Measurements from ENCODE around the gene MAGED4. TPM values are rescaled to one million over a fixed set of nuclear protein-coding genes. Genes with fewer than 3 reads are reported as not detected.
"Not testable (repeated sequence)": the region's sequence is repeated elsewhere in the genome, so short reads cannot be mapped to it uniquely, and the experiment has no call there.

MAGED4 gene
- total RNA-seq (under 1 TPM in 1 of 5 experiments, not detected in 4; 0.24 TPM), polyA plus RNA-seq (under 1 TPM in 1 of 2 donors, not detected in 1; 0.52 TPM), total RNA-seq (not detected)

GRCh38 chrX:52184440-52185077 lies at the start of gene MAGED4:
Gene MAGED4, plus strand, starts transcription at chrX:52184888. Its CDS starts 1,035 bp downstream, at chrX:52185923.
- H3K9me3 ChIP-seq (ENCODE audit: control insufficient read depth in 2 of 3, low read length in 3 of 3); H3K27me3 ChIP-seq (ENCODE audit: control insufficient read depth in 2 of 2, insufficient read depth in 2 of 2, low read length in 2 of 2); H3K4me1 ChIP-seq (ENCODE audit: control insufficient read depth in 2 of 2, insufficient read depth in 2 of 2, low read length in 2 of 2); H3K27me3 Mint-ChIP-seq; ATAC-seq; H3K36me3 Mint-ChIP-seq; H3K27ac Mint-ChIP-seq; CTCF ChIA-PET; H3K4me3 Mint-ChIP-seq; intact Hi-C loops (cut with micrococcal nuclease); H3K36me3 ChIP-seq (ENCODE audit: control insufficient read depth in 2 of 3, insufficient read depth in 3 of 3, low read length in 3 of 3); POLR2A ChIA-PET; H3K4me1 Mint-ChIP-seq; DNase-seq; H3K9me3 Mint-ChIP-seq; H3K4me3 ChIP-seq (ENCODE audit: low read length); H3K27ac ChIP-seq (ENCODE audit: low read depth, low read length): not testable (repeated sequence)

- Mint-ChIP-seq H3K4me1 (no peaks in the 10 kb centered on the region), H3K36me3 (no peaks in the 10 kb centered on the region), H3K27me3 (no peaks in the 10 kb centered on the region), H3K9me3 (no peaks in the 10 kb centered on the region), H3K27ac (no peak overlapping the region), H3K4me3 (no peak overlapping the region)
- H3K27ac ChIP-seq (ENCODE audit: low read depth, low read length) = no peak overlapping the region
- no peaks in the 10 kb centered on the region for H3K9me3 ChIP-seq (ENCODE audit: control insufficient read depth in 2 of 3, low read length in 3 of 3)
- no peaks in the 10 kb centered on the region for H3K4me1 ChIP-seq (ENCODE audit: control insufficient read depth in 2 of 2, insufficient read depth in 2 of 2, low read length in 2 of 2)
- H3K4me3 ChIP-seq (ENCODE audit: low read length) = no peak overlapping the region
- no peaks in the 10 kb centered on the region for H3K27me3 ChIP-seq (ENCODE audit: control insufficient read depth in 2 of 2, insufficient read depth in 2 of 2, low read length in 2 of 2)
- H3K36me3 ChIP-seq (ENCODE audit: control insufficient read depth in 2 of 3, insufficient read depth in 3 of 3, low read length in 3 of 3) = no peaks in the 10 kb centered on the region
- no peak for ATAC-seq
- DNase-seq = no peak
- ChIA-PET POLR2A (no interaction called here), CTCF (no interaction called here)
- intact Hi-C loops (cut with micrococcal nuclease) = no loop called here
Observed at GRCh38 chrX:52138830-52139544, 45.7 kb upstream of the MAGED4 start.

- intact Hi-C loops (cut with micrococcal nuclease) = no loop called here
- Histone ChIP-seq H3K27ac (ENCODE audit: low read depth, low read length) (no peak overlapping the region), H3K27me3 (ENCODE audit: control insufficient read depth in 2 of 2, insufficient read depth in 2 of 2, low read length in 2 of 2) (no peaks in the 10 kb centered on the region), H3K36me3 (ENCODE audit: control insufficient read depth in 2 of 3, insufficient read depth in 3 of 3, low read length in 3 of 3) (no peaks in the 10 kb centered on the region), H3K4me1 (ENCODE audit: control insufficient read depth in 2 of 2, insufficient read depth in 2 of 2, low read length in 2 of 2) (no peaks in the 10 kb centered on the region), H3K9me3 (ENCODE audit: control insufficient read depth in 2 of 3, low read length in 3 of 3) (no peaks in the 10 kb centered on the region), H3K4me3 (ENCODE audit: low read length) (no peak overlapping the region)
- CTCF ChIA-PET = no interaction called here
- ATAC-seq (no peak), DNase-seq (no peak)
- Mint-ChIP-seq H3K4me1 (no peaks in the 10 kb centered on the region), H3K27ac (no peak overlapping the region), H3K9me3 (no peaks in the 10 kb centered on the region), H3K27me3 (no peaks in the 10 kb centered on the region), H3K36me3 (no peaks in the 10 kb centered on the region), H3K4me3 (no peak overlapping the region)
- POLR2A ChIA-PET = no interaction called here
Observed at GRCh38 chrX:52139545-52139895, 45.2 kb upstream of the MAGED4 start.

GRCh38 chrX:52140020-52140419 lies 44.7 kb upstream of the MAGED4 start:
- no peaks in the 10 kb centered on the region for H3K36me3 Mint-ChIP-seq
- H3K27me3 Mint-ChIP-seq = no peaks in the 10 kb centered on the region
- no peaks in the 10 kb centered on the region for H3K4me1 Mint-ChIP-seq
- H3K27ac Mint-ChIP-seq = no peak overlapping the region
- no peak overlapping the region for H3K4me3 ChIP-seq (ENCODE audit: low read length)
- H3K4me3 Mint-ChIP-seq = no peak overlapping the region
- CTCF ChIA-PET = interaction anchor here (0.6 kb wide), 1 partner anchor 28 kb away, joined by 3 read pairs; no protein-coding TSS in a partner anchor
- H3K27ac ChIP-seq (ENCODE audit: low read depth, low read length) = no peak overlapping the region
- H3K36me3 ChIP-seq (ENCODE audit: control insufficient read depth in 2 of 3, insufficient read depth in 3 of 3, low read length in 3 of 3) = no peaks in the 10 kb centered on the region
- DNase-seq = no peak
- intact Hi-C loops (cut with micrococcal nuclease) = no loop called here
- no peaks in the 10 kb centered on the region for H3K27me3 ChIP-seq (ENCODE audit: control insufficient read depth in 2 of 2, insufficient read depth in 2 of 2, low read length in 2 of 2)
- no peaks in the 10 kb centered on the region for H3K9me3 ChIP-seq (ENCODE audit: control insufficient read depth in 2 of 3, low read length in 3 of 3)
- POLR2A ChIA-PET = no interaction called here
- ATAC-seq = no peak
- H3K4me1 ChIP-seq (ENCODE audit: control insufficient read depth in 2 of 2, insufficient read depth in 2 of 2, low read length in 2 of 2) = no peaks in the 10 kb centered on the region
- H3K9me3 Mint-ChIP-seq = no peaks in the 10 kb centered on the region

- H3K27me3 Mint-ChIP-seq = peaks cover 0 to 11% (median 0%) of the 10 kb centered on the region in 5 donors
- CTCF ChIA-PET = not testable (repeated sequence)
Observed at GRCh38 chrX:52150667-52151066, 34.0 kb upstream of the MAGED4 start.

GRCh38 chrX:52160140-52160539 lies 24.5 kb upstream of the MAGED4 start:
- Mint-ChIP-seq H3K4me1 (peaks cover 0 to 15% (median 0%) of the 10 kb centered on the region in 7 donors), H3K4me3 (peak overlapping the region in 2 of 10 donors; percentile 9 to 10)
- H3K36me3 ChIP-seq (ENCODE audit: control insufficient read depth in 2 of 3, insufficient read depth in 3 of 3, low read length in 3 of 3); H3K27me3 Mint-ChIP-seq; H3K27ac ChIP-seq (ENCODE audit: low read depth, low read length); POLR2A ChIA-PET; H3K9me3 Mint-ChIP-seq; H3K4me3 ChIP-seq (ENCODE audit: low read length); H3K27ac Mint-ChIP-seq; DNase-seq; H3K4me1 ChIP-seq (ENCODE audit: control insufficient read depth in 2 of 2, insufficient read depth in 2 of 2, low read length in 2 of 2); H3K36me3 Mint-ChIP-seq; CTCF ChIA-PET; intact Hi-C loops (cut with micrococcal nuclease); H3K27me3 ChIP-seq (ENCODE audit: control insufficient read depth in 2 of 2, insufficient read depth in 2 of 2, low read length in 2 of 2); H3K9me3 ChIP-seq (ENCODE audit: control insufficient read depth in 2 of 3, low read length in 3 of 3); ATAC-seq: not testable (repeated sequence)

More at GRCh38 chrX:52150667-52151066, 34.0 kb upstream of the MAGED4 start:
- H3K36me3 Mint-ChIP-seq; POLR2A ChIA-PET; H3K27ac Mint-ChIP-seq; H3K9me3 ChIP-seq (ENCODE audit: control insufficient read depth in 2 of 3, low read length in 3 of 3); H3K4me1 Mint-ChIP-seq; H3K9me3 Mint-ChIP-seq; DNase-seq; H3K4me3 ChIP-seq (ENCODE audit: low read length); H3K27me3 ChIP-seq (ENCODE audit: control insufficient read depth in 2 of 2, insufficient read depth in 2 of 2, low read length in 2 of 2); H3K4me1 ChIP-seq (ENCODE audit: control insufficient read depth in 2 of 2, insufficient read depth in 2 of 2, low read length in 2 of 2); ATAC-seq; H3K36me3 ChIP-seq (ENCODE audit: control insufficient read depth in 2 of 3, insufficient read depth in 3 of 3, low read length in 3 of 3); H3K27ac ChIP-seq (ENCODE audit: low read depth, low read length); H3K4me3 Mint-ChIP-seq; intact Hi-C loops (cut with micrococcal nuclease): not testable (repeated sequence)

- ATAC-seq (no peak), DNase-seq (no peak)
- Histone ChIP-seq H3K27me3 (ENCODE audit: control insufficient read depth in 2 of 2, insufficient read depth in 2 of 2, low read length in 2 of 2) (no peaks in the 10 kb centered on the region), H3K4me3 (ENCODE audit: low read length) (no peak overlapping the region), H3K9me3 (ENCODE audit: control insufficient read depth in 2 of 3, low read length in 3 of 3) (no peaks in the 10 kb centered on the region), H3K4me1 (ENCODE audit: control insufficient read depth in 2 of 2, insufficient read depth in 2 of 2, low read length in 2 of 2) (no peaks in the 10 kb centered on the region), H3K36me3 (ENCODE audit: control insufficient read depth in 2 of 3, insufficient read depth in 3 of 3, low read length in 3 of 3) (no peaks in the 10 kb centered on the region), H3K27ac (ENCODE audit: low read depth, low read length) (no peak overlapping the region)
- Mint-ChIP-seq H3K27me3 (peaks cover 0 to 20% (median 12%) of the 10 kb centered on the region in 5 donors), H3K36me3 (no peaks in the 10 kb centered on the region), H3K4me3 (no peak overlapping the region), H3K9me3 (peaks cover 0 to 13% (median 0%) of the 10 kb centered on the region in 11 donors), H3K4me1 (peaks cover 0 to 3% (median 0%) of the 10 kb centered on the region in 7 donors), H3K27ac (no peak overlapping the region)
- intact Hi-C loops (cut with micrococcal nuclease) = no loop called here
- CTCF ChIA-PET = no interaction called here
- POLR2A ChIA-PET = no interaction called here
Observed at GRCh38 chrX:52166840-52167239, 17.8 kb upstream of the MAGED4 start.
